SK-N-SH treated with all-trans-retinoic acid at 6 μM for 48 hours (cell line): ENCODE data around the gene TLE2.
A peak's percentile ranks its signal among the peaks of the same experiment; 100 is the strongest.

ENCODE experiments used
- ATAC-seq: fragments of 200-7000 bp; cut with Tn5 transposase; 3 replicates; pipeline ENCODE4 v1.9.1; 2020; ENCODE audit warnings: mild to moderate bottlenecking, moderate library complexity
- ARNTL ChIP-seq: fragments of 450-650 bp; formaldehyde crosslinking; IDR thresholded peaks from 2 replicates; pipeline ENCODE4 v1.5.0; 2020; ENCODE audit warnings: low read depth, mild to moderate bottlenecking, moderate library complexity, borderline replicate concordance
- BACH2 ChIP-seq: fragments of 250-450 bp; sonication (Bioruptor Pico); IDR thresholded peaks from 2 replicates; pipeline ENCODE4 v1.9.0; 2021; ENCODE audit warnings: mild to moderate bottlenecking, borderline replicate concordance
- ISL1 ChIP-seq: fragments of 250-450 bp; sonication (Bioruptor Pico); IDR thresholded peaks from 2 replicates; pipeline ENCODE4 v2.1.2; 2022; ENCODE audit warnings: mild to moderate bottlenecking, moderate library complexity
- PPARA ChIP-seq: fragments of 250-450 bp; sonication (Bioruptor Pico); IDR thresholded peaks from 2 replicates; pipeline ENCODE4 v1.5.0; 2020; ENCODE audit warnings: mild to moderate bottlenecking, borderline replicate concordance
- TCF4 ChIP-seq: fragments of 250-450 bp; sonication (Bioruptor Pico); IDR thresholded peaks from 2 replicates; pipeline ENCODE4 v1.8.0; 2021; ENCODE audit warnings: mild to moderate bottlenecking, moderate library complexity, borderline replicate concordance
- TSHZ2 ChIP-seq: fragments of 250-450 bp; sonication (Bioruptor Pico); IDR thresholded peaks from 2 replicates; pipeline ENCODE4 v1.5.0; 2020; ENCODE audit warnings: mild to moderate bottlenecking, moderate library complexity

The TLE2 gene

GRCh38 chr19:2949939-2950285, 79.2 kb downstream of the TLE2 start:
- TF ChIP-seq BACH2 (CRISPR knock-in tag), result no peak
- no peak for TF ChIP-seq PPARA
- no peak for TF ChIP-seq ARNTL (CRISPR knock-in tag)
- TF ChIP-seq TCF4 (CRISPR knock-in tag), result peak; percentile 73; the same call in 1 of the 2 replicates
- TF ChIP-seq TSHZ2, result 0 out of 2 replicates have a peak, but pooled peaks have one; percentile 11
- no peak for TF ChIP-seq ISL1 (CRISPR knock-in tag)
- TF ChIP-seq, all 23 proteins: peak for 2
- ATAC-seq, result peak; percentile 8
